TTC549 (cell line): ENCODE data around the gene ZNG1F.
"Not testable (repeated sequence)": the region's sequence is repeated elsewhere in the genome, so short reads cannot be mapped to it uniquely, and the experiment has no call there.

Source experiments
- FAIRE-seq: peaks from 2 replicates; lab custom pipeline; 2012; peaks lifted over from hg19 to GRCh38; lab: Jason Lieb, UNC

The ZNG1F gene

DNA sequence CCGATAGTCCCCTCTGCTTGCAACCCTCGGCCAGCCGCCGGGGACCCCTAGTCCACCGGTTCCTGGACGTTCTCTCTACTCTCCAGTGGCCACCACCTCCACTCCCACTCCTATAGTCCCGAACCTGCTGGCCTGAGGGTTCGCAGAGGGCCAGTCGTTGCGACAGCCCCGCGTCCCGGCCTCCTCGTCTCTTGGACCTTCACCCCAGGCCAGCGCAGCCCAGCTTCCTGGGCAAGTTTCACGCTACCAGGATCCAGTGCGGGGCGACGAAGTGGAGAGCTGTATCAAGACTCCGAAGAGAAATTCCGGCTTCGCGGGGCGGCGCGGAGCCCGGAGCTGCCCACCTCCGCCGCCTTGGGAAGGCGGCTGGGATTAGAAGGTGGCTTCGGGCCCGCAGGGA, 65.7 kb downstream of the ZNG1F start:
- FAIRE-seq, result not testable (repeated sequence)

DNA sequence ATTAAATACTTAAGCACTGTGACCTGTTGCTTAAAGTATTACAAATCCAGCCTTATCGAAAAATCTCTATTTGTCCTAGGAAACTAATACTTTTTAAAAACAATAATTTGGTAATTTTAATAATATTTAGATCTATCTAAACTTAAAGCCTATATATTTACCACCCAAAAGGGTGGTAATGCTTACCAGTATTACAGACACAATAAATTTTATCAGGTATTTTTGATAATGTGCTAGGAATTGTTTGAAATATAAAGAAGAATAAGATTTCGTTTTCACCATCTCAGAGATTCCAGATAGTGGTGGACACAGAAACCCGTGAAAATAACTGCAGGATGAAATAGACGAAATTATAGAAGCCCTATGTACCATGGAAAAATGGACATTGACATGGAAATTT, 68.4 kb downstream of the ZNG1F start:
- not testable (repeated sequence) for FAIRE-seq

DNA sequence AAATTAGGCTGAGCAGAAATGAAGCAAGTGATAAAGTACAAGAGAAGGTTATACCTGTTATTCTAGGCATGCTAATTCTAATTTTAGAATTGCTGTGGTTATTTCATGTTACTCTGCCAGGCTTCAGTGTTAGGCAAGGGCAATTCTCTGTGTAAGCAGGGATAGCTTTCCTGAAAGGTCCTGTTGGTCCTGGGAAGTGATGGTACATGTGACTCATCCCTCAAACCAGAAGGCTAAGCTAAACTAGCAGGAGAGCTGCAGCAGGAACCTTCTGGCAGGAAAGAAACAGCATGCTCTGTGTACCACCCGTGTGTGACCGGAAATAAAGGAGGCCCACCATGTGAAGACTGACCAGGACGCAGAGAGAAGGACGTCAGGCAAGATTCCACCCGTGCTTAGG, 69.4 kb downstream of the ZNG1F start:
- not testable (repeated sequence) for FAIRE-seq

DNA sequence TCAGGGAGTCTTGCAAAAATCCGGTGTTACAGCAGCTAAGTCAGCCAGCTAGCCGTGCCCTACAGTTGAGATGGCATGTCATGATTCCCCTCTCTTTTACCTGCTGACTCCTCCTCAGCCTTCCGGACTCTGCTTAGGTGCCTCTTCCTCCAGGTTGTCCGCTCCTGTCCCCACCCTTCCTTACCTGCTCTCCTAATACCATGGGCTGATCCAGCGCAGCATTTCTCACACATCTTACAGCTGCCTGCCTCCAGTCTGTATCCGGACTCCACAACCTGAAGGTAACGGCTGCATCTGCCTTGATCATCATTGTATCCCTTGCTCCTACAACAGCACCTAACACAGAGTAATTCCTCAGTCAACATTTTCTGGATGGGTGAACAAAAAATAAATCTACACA, 69.8 kb downstream of the ZNG1F start:
- FAIRE-seq, result not testable (repeated sequence)

DNA sequence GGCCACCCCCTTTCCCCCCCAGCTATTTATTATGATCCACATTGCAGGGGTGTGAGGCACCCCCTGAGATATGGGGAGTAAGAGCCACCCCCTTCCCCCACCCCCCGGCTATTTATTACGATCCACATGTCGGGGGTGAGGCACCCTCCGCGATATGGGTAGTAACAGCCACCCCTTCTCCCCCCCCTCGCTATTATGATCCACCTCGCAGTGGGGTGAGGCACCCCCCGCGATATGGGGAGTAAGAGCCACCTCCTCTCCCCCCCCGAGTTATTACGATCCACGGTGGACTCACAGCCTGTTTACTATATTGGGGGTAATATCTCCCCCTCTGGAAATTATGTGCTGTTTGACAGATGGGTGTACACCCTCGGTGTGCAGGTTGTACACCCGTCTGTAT, 75.8 kb downstream of the ZNG1F start:
- FAIRE-seq, result not testable (repeated sequence)

DNA sequence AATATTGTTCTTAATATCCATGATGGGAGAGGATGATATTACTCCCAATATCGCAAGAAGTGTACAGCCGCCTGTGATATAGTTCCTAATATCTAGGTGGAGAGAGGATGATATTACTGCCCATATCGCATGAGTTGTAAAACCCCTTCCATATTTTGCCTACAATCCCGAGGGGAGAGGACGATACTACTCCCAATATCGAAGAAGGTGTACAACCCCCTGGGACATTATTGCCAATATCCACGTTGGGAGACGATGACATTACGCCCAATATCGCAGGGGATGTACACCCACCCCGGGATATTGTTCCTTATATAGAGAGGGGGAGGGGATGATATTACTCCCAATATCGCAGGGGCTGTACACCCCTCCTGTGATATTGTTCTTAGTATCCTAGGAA, 77.7 kb downstream of the ZNG1F start:
- not testable (repeated sequence) for FAIRE-seq

DNA sequence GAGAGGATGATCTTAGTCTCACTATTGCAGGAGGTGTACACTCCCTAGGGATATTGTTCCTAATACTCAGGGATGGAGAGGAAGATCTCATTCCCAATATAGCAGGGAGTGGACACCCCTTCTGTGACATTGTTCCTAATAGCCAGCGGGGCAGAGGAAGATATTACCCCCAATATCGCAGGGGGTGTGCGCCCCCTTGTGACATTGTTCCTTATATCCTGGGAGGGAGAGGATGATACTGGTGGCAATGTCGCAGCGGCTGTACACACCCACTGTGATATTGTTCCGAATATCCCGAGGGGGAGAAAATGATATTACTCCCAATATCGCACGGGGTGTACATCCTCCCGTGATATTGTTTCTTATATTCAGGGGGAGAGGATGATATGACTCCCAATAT, 78.2 kb downstream of the ZNG1F start:
- not testable (repeated sequence) for FAIRE-seq

DNA sequence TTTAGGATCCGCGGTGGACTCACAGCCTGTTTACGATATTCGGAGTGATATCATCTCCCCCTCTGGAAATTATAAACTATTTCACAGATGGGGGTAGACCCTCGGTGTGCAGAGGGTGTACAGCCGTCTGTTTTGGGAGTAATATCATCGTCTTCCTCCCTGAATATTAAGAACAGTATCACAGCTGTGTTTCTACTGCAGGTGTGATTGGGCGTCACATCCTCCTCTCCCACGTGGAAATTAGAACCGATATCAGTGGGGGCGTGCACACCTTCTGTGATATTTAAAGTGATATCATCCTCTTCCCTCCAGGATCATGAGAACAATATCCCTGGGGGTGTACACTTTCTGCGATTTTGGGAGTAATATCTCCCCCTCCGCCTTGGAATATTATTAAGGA, 79.9 kb downstream of the ZNG1F start:
- not testable (repeated sequence) for FAIRE-seq

DNA sequence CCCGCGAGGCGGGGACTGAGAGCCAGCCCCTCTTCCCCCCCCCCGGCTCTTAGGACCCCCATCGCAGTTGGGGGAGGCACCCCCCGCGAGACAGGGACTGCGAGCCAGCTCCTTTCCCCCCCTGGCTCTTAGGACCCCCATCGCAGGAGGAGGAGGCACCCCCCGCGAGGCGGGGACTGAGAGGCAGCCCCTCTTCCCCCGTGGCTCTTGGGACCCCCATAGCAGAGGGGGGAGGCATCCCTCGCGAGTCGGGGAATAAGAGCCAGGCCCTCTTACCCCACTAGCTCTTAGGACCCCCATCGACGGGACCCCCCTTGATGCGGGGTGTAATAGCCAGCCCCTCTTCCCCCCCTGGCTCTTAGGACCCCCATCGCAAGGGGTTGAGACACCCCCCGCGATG, 80.3 kb downstream of the ZNG1F start:
- not testable (repeated sequence) for FAIRE-seq

DNA sequence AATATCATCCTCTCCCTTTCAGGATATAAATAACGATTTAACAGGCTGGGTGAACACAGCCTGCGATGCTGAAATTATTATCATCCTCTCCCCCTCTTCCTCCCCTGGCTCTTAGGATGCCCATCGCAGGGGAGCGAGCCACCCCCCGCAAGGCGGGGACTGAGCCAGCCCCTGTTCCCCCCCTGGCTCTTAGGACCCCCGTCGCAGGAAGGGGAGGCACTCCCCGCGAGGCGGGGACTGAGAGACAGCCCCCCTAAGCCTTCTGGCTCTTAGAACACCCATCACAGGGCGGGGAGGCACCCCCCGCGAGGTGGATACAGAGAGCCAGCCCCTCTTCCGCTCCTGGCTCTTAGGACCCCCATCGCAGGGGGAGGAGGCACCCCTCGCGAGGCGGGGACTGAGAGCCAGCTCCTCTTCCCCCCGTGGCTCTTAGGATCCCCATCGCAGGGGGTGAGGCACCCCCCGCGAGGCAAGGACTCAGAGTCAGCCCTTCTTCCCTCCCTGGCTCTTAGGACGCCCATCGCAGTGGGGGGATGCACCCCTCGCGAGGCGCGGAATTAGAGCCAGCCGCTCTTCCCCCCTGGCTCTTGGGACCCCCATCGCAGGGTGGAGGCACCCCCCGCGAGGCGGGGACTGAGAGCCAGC, 82.5 kb downstream of the ZNG1F start:
- not testable (repeated sequence) for FAIRE-seq

DNA sequence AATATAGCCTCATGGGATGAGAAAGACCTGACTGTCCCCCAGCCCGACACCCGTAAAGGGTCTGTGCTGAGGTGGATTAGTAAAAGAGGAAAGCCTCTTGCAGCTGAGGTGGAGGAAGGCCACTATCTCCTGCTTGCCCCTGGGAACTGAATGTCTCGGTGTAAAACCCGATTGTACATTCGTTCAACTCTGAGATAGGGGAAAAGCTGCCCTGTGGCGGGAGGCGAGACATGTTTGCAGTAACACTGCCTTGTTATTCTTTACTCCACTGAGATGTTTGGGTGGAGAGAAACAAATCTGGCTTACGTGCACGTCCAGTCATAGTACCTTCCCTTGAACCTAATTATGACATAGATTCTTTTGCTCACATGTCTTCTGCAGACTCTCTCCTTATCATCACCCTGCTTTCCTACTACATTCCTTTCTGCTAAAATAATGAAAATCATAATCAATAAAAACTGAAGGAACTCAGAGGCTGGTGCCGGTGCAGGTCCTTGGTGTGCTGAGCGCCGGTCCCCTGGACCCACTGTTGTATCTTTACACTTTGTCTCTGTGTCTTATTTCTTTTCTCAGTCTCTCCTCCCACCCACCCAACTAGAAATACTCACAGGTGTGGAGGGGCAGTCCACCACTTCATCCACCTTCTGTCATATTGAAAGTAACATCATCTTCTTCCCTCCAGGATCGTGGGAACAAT, 83.4 kb downstream of the ZNG1F start:
- FAIRE-seq, result not testable (repeated sequence)

DNA sequence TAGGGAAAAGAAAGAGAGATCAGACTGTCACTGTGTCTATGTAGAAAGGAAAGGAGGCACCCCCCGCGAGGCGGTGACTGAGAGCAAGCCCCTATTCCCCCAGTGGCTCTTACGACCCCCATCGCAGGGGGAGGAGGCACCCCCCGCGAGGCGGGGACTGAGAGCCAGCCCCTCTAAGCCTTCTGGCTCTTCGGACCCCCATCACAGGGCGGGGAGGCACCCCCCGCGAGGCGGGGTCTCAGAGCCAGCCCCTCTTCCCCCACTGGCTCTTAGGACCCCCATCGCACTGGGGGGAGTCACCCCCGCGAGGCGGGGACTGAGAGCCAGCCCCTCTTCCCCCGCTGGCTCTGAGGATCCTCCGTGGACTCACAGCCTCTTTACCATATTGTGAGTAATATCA, 84.6 kb downstream of the ZNG1F start:
- not testable (repeated sequence) for FAIRE-seq

DNA sequence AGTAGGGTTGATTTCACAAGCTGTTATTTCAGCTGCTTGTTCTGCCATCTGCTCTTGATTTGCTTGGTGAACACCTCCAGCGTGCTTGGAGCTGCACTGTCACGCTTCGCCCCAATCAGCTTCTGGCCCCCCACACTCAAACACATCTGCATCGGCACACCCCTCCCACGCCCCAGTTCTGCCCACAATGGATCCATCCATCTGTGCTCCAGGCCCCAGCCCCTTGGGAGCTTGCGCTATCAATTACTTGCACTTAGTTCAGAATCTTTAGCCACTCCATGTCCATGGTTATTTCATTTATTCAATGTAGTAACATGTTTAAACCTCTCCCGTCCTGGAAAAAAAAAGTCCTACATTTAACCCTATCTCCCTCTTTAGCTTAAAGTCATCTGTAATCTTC, 88.6 kb downstream of the ZNG1F start:
- not testable (repeated sequence) for FAIRE-seq

DNA sequence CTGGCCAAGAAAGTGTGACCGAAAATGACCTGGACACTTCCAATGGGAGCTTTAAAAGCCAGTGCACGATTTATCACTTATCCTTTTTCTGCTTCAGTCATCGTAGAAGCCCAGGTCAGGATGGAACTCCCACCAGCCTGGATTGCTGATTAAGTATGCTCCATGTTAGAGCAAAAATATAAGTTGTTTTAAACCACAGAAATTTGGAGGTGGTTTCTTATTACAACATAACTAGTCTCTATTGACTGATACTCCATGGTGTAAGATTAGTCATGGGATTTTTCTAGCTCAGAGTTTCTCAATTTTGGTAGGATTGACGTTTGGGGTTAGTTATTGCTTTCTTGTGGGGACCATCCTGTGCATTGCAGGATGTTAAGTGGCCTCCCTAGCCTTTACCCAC, 90.4 kb downstream of the ZNG1F start:
- not testable (repeated sequence) for FAIRE-seq

DNA sequence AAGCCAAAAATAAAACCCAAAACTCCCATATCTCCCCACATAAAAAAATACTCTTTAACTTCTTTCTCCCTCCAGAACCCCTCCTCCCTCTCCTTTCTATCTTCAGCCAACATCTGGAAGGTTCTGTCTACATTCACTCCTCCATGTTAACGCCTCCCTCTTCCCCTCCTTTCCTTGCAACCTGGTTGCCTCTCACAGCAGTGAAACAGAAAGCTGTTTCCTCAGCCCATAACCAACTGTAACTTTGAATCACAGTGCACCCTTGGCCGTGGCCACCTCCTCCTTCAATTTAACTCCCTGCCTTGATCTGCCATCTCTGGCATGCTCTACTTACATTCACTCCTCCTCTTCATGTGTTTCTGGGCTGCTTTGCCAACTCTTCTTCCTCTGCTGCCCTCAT, 94.1 kb downstream of the ZNG1F start:
- FAIRE-seq, result not testable (repeated sequence)

DNA sequence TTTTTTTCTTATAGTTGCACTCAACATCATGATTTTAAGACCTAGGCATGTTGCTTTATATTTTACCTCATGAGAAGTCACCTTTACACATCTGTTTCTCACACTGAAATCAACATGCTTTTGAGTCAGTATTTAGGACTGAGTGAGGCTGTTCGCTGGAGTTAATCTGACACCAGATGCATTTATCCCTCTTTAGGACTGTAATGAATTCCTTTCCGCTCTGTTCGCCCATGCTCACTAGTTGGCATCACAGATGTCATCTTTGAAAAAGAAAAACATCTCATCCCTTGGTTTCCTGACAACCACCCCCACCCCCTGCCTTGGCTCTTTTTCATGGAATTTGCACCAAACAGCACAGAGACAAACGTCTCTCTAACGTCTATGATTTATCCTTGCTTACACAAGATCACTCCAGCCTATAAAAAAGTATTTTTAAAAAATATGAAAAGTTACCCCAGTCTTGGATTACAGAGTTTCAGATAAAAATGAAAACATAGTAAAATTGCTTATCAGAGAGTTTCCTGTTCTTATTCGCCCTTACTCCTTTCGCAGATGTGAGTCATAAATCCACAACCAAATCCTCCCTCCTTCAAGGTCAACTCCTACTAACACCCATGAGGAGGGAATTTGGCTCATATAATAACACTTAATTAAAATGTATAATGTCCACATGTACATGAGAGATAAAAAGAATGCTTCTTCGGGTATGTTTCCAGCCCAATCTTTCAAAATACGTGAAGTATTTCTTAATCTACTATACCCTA, 94.9 kb downstream of the ZNG1F start:
- not testable (repeated sequence) for FAIRE-seq

DNA sequence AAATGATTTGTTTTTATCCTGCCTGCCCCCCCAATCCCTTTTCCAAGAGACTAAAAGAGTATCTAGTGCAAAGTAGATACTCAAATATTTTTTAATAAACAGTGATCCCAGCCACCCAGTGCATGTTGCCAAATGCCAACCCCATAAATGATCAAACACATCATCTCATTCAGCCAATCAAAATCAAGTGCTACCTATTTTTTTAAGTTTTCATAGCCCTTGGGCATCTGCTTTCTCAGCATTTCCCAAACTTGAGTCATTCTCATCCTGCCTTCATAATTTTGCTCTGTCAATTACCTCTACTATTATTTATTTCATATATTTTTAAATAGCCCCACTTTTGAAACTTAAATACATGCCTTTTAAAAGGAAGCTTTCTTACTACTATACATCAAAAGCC, 98.2 kb downstream of the ZNG1F start:
- not testable (repeated sequence) for FAIRE-seq

DNA sequence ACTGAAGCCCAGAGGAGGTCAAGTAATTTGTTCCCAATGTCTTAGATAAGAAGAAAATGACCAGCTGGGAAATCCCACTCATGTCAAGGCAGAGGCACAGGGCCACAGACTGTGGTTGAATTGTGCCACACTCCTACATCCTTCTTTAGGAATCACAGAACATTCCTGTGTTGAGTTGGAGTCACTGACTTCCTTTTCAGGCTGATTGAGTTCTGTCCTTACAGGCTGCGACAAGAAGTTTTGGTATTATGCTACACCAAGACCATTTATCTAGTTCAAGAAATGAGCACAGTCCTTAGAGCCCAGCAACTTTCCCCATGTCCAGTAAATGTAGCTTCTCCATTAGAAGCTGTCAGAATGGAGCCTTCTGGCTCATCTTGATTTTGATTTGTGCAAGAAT, 98.7 kb downstream of the ZNG1F start:
- FAIRE-seq, result not testable (repeated sequence)

DNA sequence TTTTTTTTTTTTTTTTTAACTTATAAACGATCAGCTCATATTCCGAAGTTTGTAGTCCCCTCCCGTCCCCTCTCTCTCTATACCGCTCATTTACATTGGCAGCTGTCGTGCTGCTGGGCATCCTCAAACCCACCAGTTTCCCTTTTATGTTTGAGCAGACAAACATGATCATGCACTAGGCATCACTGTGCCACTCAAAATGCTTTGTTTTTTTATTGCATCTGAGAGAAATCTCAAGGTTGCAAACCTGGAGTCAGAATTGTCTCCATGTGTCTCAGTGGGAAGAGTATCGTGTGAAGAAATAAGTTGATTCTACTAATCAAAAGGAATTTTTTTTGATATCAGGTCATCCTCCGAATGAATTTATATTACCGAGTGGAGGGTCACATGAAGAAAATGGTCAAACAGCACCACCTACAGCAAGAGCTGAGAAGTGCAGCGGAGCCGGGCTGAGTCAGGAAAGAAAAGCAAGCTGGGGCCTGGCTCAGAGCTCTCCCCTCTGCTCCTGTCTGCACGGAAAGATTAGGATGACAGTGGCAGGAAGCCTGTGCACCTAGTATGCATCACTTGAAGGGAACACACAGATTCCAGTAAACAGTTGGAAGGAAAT, 100.6 kb downstream of the ZNG1F start:
- not testable (repeated sequence) for FAIRE-seq

DNA sequence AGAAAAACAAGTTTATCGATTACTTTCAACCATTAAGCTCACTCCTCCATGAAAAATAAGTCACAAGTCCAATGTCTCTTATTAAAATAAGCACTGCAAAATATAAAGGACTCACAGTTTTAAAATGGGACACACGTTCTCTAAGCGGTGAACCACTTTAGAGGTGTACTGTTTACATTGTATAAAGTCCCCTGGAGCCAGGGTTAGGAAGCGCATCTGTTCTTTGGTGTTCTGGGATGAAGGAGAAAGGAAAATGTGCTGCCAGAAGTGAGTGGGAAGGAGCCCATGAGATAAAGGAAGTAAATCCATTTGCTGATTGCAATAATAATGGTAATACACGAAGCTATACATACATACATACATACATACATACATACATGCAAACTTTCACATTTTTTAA, 101.2 kb downstream of the ZNG1F start:
- not testable (repeated sequence) for FAIRE-seq

DNA sequence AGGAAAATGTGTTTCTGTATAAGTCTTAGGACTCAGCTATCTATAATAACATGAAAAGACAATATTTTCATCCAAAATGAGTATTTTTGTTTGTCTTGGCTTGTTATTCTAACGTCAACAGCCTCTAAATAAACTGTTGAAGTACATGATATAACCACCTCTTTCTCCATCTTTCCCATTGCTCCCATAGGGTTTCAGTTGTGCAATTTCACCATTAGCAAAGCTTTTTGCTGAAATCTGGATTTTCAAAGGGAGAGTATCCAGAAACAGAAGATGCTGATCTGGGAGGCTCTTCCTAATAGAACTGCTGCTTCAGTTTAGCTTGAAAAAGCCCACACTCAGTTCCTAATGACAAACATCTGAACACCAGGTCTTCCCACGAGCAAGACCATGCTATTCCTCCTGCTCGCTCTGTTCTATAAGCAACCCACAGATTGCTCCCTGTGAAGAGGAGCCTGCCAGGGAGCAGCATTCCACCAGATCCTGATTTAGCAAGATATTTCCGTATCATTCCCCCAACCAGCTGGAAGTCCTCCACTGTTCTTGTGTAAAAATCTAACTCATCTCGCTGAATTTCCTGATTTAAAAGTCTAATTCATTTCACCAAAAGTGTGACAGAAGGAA, 101.8 kb downstream of the ZNG1F start:
- not testable (repeated sequence) for FAIRE-seq

DNA sequence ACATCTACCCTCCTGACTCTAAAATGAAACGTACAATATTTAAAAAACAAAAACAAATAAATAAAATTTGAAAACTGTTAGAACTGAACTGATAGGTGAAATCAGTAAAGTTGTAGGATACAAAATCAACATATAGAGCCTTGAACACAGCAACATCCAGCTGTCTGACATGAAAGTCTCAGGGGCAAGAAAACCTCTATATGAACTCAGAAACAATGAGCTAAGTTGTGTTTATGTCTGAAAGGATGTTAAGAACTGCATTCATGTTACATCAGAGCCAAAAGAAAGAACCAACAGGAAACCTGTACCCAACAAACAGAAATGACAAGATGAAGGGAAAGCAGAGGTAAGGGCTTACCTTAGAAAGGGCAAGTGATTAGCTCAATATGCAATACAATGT, 102.4 kb downstream of the ZNG1F start:
- not testable (repeated sequence) for FAIRE-seq
